GM15510 (cell line): ENCODE data around the gene SLC22A1.

Source experiments
- POLR2A ChIP-seq: IDR thresholded peaks from 3 replicates; pipeline ENCODE4 v1.6.1; 2011; ENCODE audit warnings: borderline replicate concordance; ENCODE audit not compliant: insufficient read length; ENCODE audit errors: extremely low read depth

SLC22A1 gene

GRCh38 chr6:160139420-160139851 lies 17.8 kb downstream of the SLC22A1 start:
- TF ChIP-seq POLR2A, result no peak

- no peak for TF ChIP-seq POLR2A
Measured at GRCh38 chr6:160141001-160141726, 19.5 kb downstream of the SLC22A1 start.

- no peak for TF ChIP-seq POLR2A
Measured at GRCh38 chr6:160142115-160142715, 20.6 kb downstream of the SLC22A1 start.

GRCh38 chr6:160146454-160147145 lies 25.0 kb downstream of the SLC22A1 start:
- no peak for TF ChIP-seq POLR2A

- no peak for TF ChIP-seq POLR2A
Measured at GRCh38 chr6:160147146-160147536, 25.5 kb downstream of the SLC22A1 start.

- no peak for TF ChIP-seq POLR2A
Measured at GRCh38 chr6:160154471-160154870, 32.9 kb downstream of the SLC22A1 start.

GRCh38 chr6:160156842-160157241 lies 35.2 kb downstream of the SLC22A1 start:
- no peak for TF ChIP-seq POLR2A

GRCh38 chr6:160160450-160160849 lies 38.8 kb downstream of the SLC22A1 start:
- TF ChIP-seq POLR2A, result no peak

- TF ChIP-seq POLR2A, result no peak
Measured at GRCh38 chr6:160160929-160161646, 39.5 kb downstream of the SLC22A1 start.

GRCh38 chr6:160161647-160161986 lies 40.0 kb downstream of the SLC22A1 start:
- no peak for TF ChIP-seq POLR2A

- no peak for TF ChIP-seq POLR2A
Measured at GRCh38 chr6:160162030-160162566, 40.5 kb downstream of the SLC22A1 start.

- no peak for TF ChIP-seq POLR2A
Measured at GRCh38 chr6:160163425-160163824, 41.8 kb downstream of the SLC22A1 start.

- no peak for TF ChIP-seq POLR2A
Measured at GRCh38 chr6:160163912-160164311, 42.3 kb downstream of the SLC22A1 start.

GRCh38 chr6:160167604-160168399 lies 46.2 kb downstream of the SLC22A1 start:
- TF ChIP-seq POLR2A, result no peak
